ENCODE data around the gene SMOC1.

DNA sequence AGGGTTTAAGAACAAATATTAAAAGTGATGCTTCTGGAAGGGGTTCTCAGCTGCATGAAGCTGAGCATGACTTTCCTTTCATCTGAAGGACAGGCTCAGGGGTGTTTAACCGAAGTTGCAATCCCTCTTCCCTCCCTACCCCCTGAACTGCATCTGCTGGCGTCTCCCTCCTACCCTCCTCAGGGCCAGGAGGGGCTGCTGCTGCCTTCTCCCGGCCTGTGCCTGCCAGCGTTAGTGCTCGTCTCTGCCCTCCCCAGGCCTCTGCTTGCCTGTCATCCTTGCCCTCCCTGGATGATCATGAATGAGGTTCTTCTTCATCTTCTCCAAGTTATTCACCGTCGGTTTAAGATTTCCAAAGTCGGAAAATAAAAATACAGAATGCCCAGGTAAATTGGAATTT is 12.2 kb downstream of the SMOC1 start:
- TF ChIP-seq, protein P1, sequence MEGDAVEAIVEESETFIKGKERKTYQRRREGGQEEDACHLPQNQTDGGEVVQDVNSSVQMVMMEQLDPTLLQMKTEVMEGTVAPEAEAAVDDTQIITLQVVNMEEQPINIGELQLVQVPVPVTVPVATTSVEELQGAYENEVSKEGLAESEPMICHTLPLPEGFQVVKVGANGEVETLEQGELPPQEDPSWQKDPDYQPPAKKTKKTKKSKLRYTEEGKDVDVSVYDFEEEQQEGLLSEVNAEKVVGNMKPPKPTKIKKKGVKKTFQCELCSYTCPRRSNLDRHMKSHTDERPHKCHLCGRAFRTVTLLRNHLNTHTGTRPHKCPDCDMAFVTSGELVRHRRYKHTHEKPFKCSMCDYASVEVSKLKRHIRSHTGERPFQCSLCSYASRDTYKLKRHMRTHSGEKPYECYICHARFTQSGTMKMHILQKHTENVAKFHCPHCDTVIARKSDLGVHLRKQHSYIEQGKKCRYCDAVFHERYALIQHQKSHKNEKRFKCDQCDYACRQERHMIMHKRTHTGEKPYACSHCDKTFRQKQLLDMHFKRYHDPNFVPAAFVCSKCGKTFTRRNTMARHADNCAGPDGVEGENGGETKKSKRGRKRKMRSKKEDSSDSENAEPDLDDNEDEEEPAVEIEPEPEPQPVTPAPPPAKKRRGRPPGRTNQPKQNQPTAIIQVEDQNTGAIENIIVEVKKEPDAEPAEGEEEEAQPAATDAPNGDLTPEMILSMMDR (conservative IDR thresholded peaks at IDR 0.05; ENCODE audit: low read depth, low read length) = no peak
- no peak for TF ChIP-seq EZH2phosphoT487 (IDR thresholded peaks at IDR 0.05; ENCODE audit: borderline replicate concordance, low read length)

Data from PC-3 (cell line).